HG02973 (cell line): ENCODE measurements around the gene SERPINA5.

ENCODE experiments used
- ATAC-seq: cut with Tn5 transposase; IDR thresholded peaks from one replicate; pipeline ENCODE4 v1.9.1; 2021; ENCODE audit warnings: moderate library complexity; ENCODE audit not compliant: unreplicated experiment

SERPINA5 gene

DNA sequence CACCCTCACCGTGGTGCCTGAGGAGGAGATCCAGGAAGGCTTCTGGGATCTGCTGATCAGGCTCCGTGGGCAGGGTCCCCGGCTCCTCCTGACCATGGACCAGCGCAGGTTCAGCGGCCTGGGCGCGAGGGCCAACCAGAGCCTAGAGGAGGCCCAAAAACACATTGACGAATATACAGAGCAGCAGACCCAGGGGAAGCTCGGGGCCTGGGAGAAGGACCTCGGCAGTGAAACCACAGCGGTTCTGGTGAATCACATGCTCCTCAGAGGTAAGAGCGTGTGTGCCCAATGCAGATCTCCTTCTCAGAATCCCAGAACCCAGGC, 60.4 kb downstream of the SERPINA5 start:
- ATAC-seq: no peak
